Liver (tissue), 9 donors: ENCODE results near the gene SFMBT2. TPM values are rescaled to one million over a fixed set of nuclear protein-coding genes. Genes with fewer than 3 reads are reported as not detected.

Experiments
- DNase-seq: peaks from one replicate; pipeline ENCODE4 v3.0.0-alpha.2; 2017; ENCODE audit warnings: low spot score
- H3K27ac ChIP-seq, 2 donors: one replicate each; pipeline ENCODE4 v1.7.0; 2013; ENCODE audit warnings: inconsistent platforms in 2 of 2, low read length in 2 of 2, control low read depth in 1 of 2, low read depth in 1 of 2, mild to moderate bottlenecking in 1 of 2
- H3K27me3 ChIP-seq, 4 donors: one replicate each; pipeline versions ENCODE4 v1.6.1 to v1.7.0; 2013; ENCODE audit warnings: low read length in 3 of 4, inconsistent platforms in 1 of 4, mild to moderate bottlenecking in 1 of 4, moderate library complexity in 1 of 4; ENCODE audit not compliant: control insufficient read depth in 4 of 4, insufficient read depth in 4 of 4
- H3K36me3 ChIP-seq, 4 donors: one replicate each; pipeline versions ENCODE4 v1.6.1 to v1.7.0; 2013; ENCODE audit warnings: low read length in 3 of 4, mild to moderate bottlenecking in 3 of 4, low read depth in 1 of 4, moderate library complexity in 1 of 4; ENCODE audit not compliant: control insufficient read depth in 4 of 4, insufficient read depth in 3 of 4
- H3K4me1 ChIP-seq, 4 donors: one replicate each; pipeline versions ENCODE4 v1.6.1 to v1.7.0; 2013; ENCODE audit warnings: low read length in 3 of 4, mild to moderate bottlenecking in 3 of 4, moderate library complexity in 1 of 4; ENCODE audit not compliant: control insufficient read depth in 4 of 4, insufficient read depth in 4 of 4
- H3K4me3 ChIP-seq, 3 donors: one replicate each; pipeline versions ENCODE4 v1.6.1 to v1.7.0; 2013; ENCODE audit warnings: low read length in 3 of 3, control low read depth in 1 of 3, low read depth in 1 of 3, mild to moderate bottlenecking in 1 of 3
- H3K9ac ChIP-seq, 2 donors: one replicate each; pipeline ENCODE4 v1.7.0; 2013; ENCODE audit warnings: low read length in 2 of 2, mild to moderate bottlenecking in 2 of 2, moderate library complexity in 2 of 2, control low read depth in 1 of 2, low read depth in 1 of 2
- H3K9me3 ChIP-seq, 4 donors: one replicate each; pipeline versions ENCODE4 v1.6.1 to v1.7.0; 2013; ENCODE audit warnings: low read length in 3 of 4; ENCODE audit not compliant: control insufficient read depth in 4 of 4
- CTCF ChIP-seq: fragments of 150-350 bp; IDR thresholded peaks from 2 replicates; pipeline ENCODE4 v1.5.1; 2017; ENCODE audit warnings: improper control_type of control experiment, low read depth, low read length; ENCODE audit not compliant: missing input control
- EGR1 ChIP-seq, 2 donors: IDR thresholded peaks; 2 replicates each; pipeline ENCODE4 v1.6.1; 2016 to 2018; ENCODE audit warnings: antibody characterized with exemption in 2 of 2, low read depth in 2 of 2
- FOXA1 ChIP-seq: IDR thresholded peaks from 2 replicates; pipeline ENCODE4 v1.6.1; 2016; ENCODE audit warnings: antibody characterized with exemption
- FOXA2 ChIP-seq: IDR thresholded peaks from 2 replicates; pipeline ENCODE4 v1.6.1; 2016; ENCODE audit warnings: antibody characterized with exemption
- GABPA ChIP-seq, 2 donors: IDR thresholded peaks in 1 of 2; conservative IDR thresholded peaks in 1 of 2; 2 replicates each; pipeline ENCODE4 v1.6.1; 2016; ENCODE audit warnings: antibody characterized with exemption in 2 of 2, mild to moderate bottlenecking in 1 of 2, moderate library complexity in 1 of 2
- HNF4A ChIP-seq, 2 donors: conservative IDR thresholded peaks; 2 replicates each; pipeline ENCODE4 v1.6.1; 2016; ENCODE audit warnings: antibody characterized with exemption in 2 of 2, mild to moderate bottlenecking in 2 of 2
- HNF4G ChIP-seq: IDR thresholded peaks from 2 replicates; pipeline ENCODE4 v1.6.1; 2016; ENCODE audit warnings: antibody characterized with exemption
- JUND ChIP-seq, 2 donors: IDR thresholded peaks; 2 replicates each; pipeline ENCODE4 v1.6.1; 2016; ENCODE audit warnings: antibody characterized with exemption in 2 of 2
- NR2F2 ChIP-seq: IDR thresholded peaks from 2 replicates; pipeline ENCODE4 v1.6.1; 2016; ENCODE audit warnings: antibody characterized with exemption
- RAD21 ChIP-seq, 2 donors: IDR thresholded peaks; 2 replicates each; pipeline ENCODE4 v1.6.1; 2016; ENCODE audit warnings: antibody characterized with exemption in 2 of 2, mild to moderate bottlenecking in 2 of 2
- RXRA ChIP-seq, 2 donors: IDR thresholded peaks; 2 replicates each; pipeline ENCODE4 v1.6.1; 2017 to 2018; ENCODE audit warnings: antibody characterized with exemption in 2 of 2, mild to moderate bottlenecking in 1 of 2
- SP1 ChIP-seq: IDR thresholded peaks from 2 replicates; pipeline ENCODE4 v1.6.1; 2018; ENCODE audit warnings: antibody characterized with exemption, mild to moderate bottlenecking
- TAF1 ChIP-seq: conservative IDR thresholded peaks from 2 replicates; pipeline ENCODE4 v1.6.1; 2016; ENCODE audit warnings: antibody characterized with exemption, mild to moderate bottlenecking
- YY1 ChIP-seq: IDR thresholded peaks from 2 replicates; pipeline ENCODE4 v1.6.1; 2016; ENCODE audit warnings: antibody characterized with exemption, mild to moderate bottlenecking
- ZBTB33 ChIP-seq: IDR thresholded peaks from 2 replicates; pipeline ENCODE4 v1.6.1; 2016; ENCODE audit warnings: antibody characterized with exemption
- WGBS: extraction: QIAGEN DNeasy Blood & Tissue Kit; methylation state at CpG from one replicate; pipeline ENCODE4 v1.1.7; 2013; 5-methylcytosine and 5-hydroxymethylcytosine counted together
- polyA plus RNA-seq, 2 donors: library from polyadenylated mRNA; stranded (reverse) in 1 of 2; unstranded in 1 of 2; fragments of 200-250 nt in 1 of 2; fragments of >200 nt in 1 of 2; fragmentation: Nextera tagmentation in 1 of 2; extraction: Ambion mirVana in 1 of 2; gene quantifications; one replicate each; pipeline versions ENCODE4 v1.2.1 to v1.2.3, GENCODE V29; 2013 to 2015
- total RNA-seq, 2 donors: library from RNA; depleted of rRNA; stranded (reverse); fragments of >200 nt; gene quantifications; one replicate each; pipeline ENCODE4 v1.2.3, GENCODE V29; 2014
- TF ChIP-seq, protein P1 (sequence below): IDR thresholded peaks from 2 replicates; pipeline ENCODE4 v1.6.1; 2016; ENCODE audit warnings: antibody characterized with exemption
- TF ChIP-seq, protein P2 (sequence below): IDR thresholded peaks from 2 replicates; pipeline ENCODE4 v1.6.1; 2016; ENCODE audit warnings: antibody characterized with exemption, mild to moderate bottlenecking
- TF ChIP-seq, protein P3 (sequence below): IDR thresholded peaks from 2 replicates; pipeline ENCODE4 v1.6.1; 2016; ENCODE audit warnings: antibody characterized with exemption
- donor health status: healthy.
- donor health status: healthy.
- donor health status: healthy.
- donor health status: healthy.
- donor health status: healthy.

SFMBT2 gene
- total and polyA plus RNA-seq, 4 donors = 0.46 to 2.8 (median 1.5) TPM

DNA sequence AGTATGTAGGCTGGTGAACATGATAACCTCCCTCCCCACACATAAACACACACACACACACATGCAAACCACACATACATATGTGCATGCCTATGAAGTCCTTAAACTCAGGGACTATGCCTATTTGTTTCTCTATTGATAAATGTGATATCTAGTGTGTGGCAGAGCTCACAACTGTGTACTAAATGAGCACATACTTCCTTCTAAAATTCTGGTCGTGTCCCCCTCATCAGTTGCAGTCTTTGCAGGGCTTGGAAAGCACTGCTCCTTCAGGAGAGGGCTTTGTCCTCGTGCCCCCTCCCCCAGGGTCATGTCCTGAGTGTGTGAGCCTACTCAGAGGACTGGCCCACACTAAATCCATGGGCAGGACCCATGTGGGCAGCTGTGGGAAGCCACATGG lies 94.0 kb downstream of the SFMBT2 start (continued):
- TF ChIP-seq, protein P1, sequence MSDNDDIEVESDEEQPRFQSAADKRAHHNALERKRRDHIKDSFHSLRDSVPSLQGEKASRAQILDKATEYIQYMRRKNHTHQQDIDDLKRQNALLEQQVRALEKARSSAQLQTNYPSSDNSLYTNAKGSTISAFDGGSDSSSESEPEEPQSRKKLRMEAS = no peak
- TF ChIP-seq HNF4G = no peak

DNA sequence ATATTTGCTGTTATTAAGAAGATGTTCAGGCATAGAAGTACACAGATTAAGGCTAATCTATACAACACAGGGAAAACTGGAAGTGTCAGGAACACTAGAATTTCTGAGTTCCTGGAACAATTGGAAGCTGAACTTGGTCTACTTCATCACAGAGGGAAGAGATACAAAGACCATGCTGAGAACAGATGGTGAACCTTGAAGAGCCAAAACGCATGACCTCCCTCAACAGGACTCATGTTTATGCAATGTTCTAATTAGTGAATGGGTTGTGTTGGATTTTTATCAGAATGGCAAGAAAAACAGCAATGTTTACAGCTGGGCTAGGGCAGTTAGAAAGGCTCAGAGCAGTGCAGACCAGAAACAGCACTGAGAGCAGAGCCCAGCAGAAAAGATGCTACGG lies 94.9 kb downstream of the SFMBT2 start:
- no peak for TF ChIP-seq GABPA (IDR thresholded peaks at IDR 0.05 in 1 of 2, conservative IDR thresholded peaks at IDR 0.05 in 1 of 2)
- 80% methylated on average over 2 of the region's 2 CpGs for WGBS
- Histone ChIP-seq H3K4me1 (no peaks in the 10 kb centered on the region), H3K9ac (no peak overlapping the region), H3K9me3 (no peaks in the 10 kb centered on the region), H3K27ac (no peak overlapping the region), H3K27me3 (peaks cover 0 to 11% (median 0%) of the 10 kb centered on the region in 4 donors), H3K36me3 (no peaks in the 10 kb centered on the region), H3K4me3 (no peak overlapping the region)
- no peak for DNase-seq

- DNase-seq = no peak
- Histone ChIP-seq H3K36me3 (no peaks in the 10 kb centered on the region), H3K27me3 (peaks cover 0 to 5% (median 0%) of the 10 kb centered on the region in 4 donors), H3K27ac (no peak overlapping the region), H3K9me3 (no peaks in the 10 kb centered on the region), H3K4me3 (no peak overlapping the region), H3K4me1 (no peaks in the 10 kb centered on the region), H3K9ac (no peak overlapping the region)
- TF ChIP-seq JUND (IDR thresholded peaks at IDR 0.05) = no peak
- no peak for TF ChIP-seq CTCF
- no peak for TF ChIP-seq YY1
- no peak for TF ChIP-seq GABPA (IDR thresholded peaks at IDR 0.05 in 1 of 2, conservative IDR thresholded peaks at IDR 0.05 in 1 of 2)
- TF ChIP-seq FOXA2 = no peak
- no peak for TF ChIP-seq RXRA (IDR thresholded peaks at IDR 0.05)
- TF ChIP-seq FOXA1 = no peak
- TF ChIP-seq EGR1 (IDR thresholded peaks at IDR 0.05; ENCODE audit: low read depth in 2 of 2) = no peak
- TF ChIP-seq HNF4G = no peak
- TF ChIP-seq, protein P1 = no peak
- no peak for TF ChIP-seq ZBTB33
- TF ChIP-seq, protein P2, sequence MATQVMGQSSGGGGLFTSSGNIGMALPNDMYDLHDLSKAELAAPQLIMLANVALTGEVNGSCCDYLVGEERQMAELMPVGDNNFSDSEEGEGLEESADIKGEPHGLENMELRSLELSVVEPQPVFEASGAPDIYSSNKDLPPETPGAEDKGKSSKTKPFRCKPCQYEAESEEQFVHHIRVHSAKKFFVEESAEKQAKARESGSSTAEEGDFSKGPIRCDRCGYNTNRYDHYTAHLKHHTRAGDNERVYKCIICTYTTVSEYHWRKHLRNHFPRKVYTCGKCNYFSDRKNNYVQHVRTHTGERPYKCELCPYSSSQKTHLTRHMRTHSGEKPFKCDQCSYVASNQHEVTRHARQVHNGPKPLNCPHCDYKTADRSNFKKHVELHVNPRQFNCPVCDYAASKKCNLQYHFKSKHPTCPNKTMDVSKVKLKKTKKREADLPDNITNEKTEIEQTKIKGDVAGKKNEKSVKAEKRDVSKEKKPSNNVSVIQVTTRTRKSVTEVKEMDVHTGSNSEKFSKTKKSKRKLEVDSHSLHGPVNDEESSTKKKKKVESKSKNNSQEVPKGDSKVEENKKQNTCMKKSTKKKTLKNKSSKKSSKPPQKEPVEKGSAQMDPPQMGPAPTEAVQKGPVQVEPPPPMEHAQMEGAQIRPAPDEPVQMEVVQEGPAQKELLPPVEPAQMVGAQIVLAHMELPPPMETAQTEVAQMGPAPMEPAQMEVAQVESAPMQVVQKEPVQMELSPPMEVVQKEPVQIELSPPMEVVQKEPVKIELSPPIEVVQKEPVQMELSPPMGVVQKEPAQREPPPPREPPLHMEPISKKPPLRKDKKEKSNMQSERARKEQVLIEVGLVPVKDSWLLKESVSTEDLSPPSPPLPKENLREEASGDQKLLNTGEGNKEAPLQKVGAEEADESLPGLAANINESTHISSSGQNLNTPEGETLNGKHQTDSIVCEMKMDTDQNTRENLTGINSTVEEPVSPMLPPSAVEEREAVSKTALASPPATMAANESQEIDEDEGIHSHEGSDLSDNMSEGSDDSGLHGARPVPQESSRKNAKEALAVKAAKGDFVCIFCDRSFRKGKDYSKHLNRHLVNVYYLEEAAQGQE = no peak
- TF ChIP-seq RAD21 (IDR thresholded peaks at IDR 0.05) = no peak
- TF ChIP-seq, protein P3, sequence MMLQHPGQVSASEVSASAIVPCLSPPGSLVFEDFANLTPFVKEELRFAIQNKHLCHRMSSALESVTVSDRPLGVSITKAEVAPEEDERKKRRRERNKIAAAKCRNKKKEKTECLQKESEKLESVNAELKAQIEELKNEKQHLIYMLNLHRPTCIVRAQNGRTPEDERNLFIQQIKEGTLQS = no peak
- no peak for TF ChIP-seq SP1
- TF ChIP-seq TAF1 = no peak
- TF ChIP-seq HNF4A (conservative IDR thresholded peaks at IDR 0.05) = no peak
- no peak for TF ChIP-seq NR2F2
- 89% methylated on average over 4 of the region's 4 CpGs for WGBS
These were observed 96.7 kb downstream of the SFMBT2 start for GRCh38 chr10:7314170-7314569.
